Stimulated activated CD8-positive, alpha-beta memory T cell treated with anti-CD3 and anti-CD28 coated beads, Interleukin-15, amount 100 ng/mL, for 4 hours (primary cell): ENCODE measurements around the gene GNAO1.

ENCODE experiments used
- DNase-seq, 2 donors: peaks; one replicate each; pipeline ENCODE4 v3.0.0-alpha.2; 2020; ENCODE audit warnings: low read depth in 2 of 2

The GNAO1 gene

GRCh38 chr16:56348168-56349085, 157.1 kb downstream of the GNAO1 start:
- no peak for DNase-seq

- no peak for DNase-seq
Observed at GRCh38 chr16:56349086-56349415, 157.8 kb downstream of the GNAO1 start.

- no peak for DNase-seq
Observed at GRCh38 chr16:56349711-56350161, 158.4 kb downstream of the GNAO1 start.

GRCh38 chr16:56350491-56351405, 159.5 kb downstream of the GNAO1 start:
- DNase-seq: no peak

GRCh38 chr16:56351481-56351880, 160.2 kb downstream of the GNAO1 start:
- no peak for DNase-seq

GRCh38 chr16:56352351-56353053, 161.2 kb downstream of the GNAO1 start:
- DNase-seq: no peak

GRCh38 chr16:56353054-56353921, 162.0 kb downstream of the GNAO1 start:
- DNase-seq: no peak

GRCh38 chr16:56354016-56354415, 162.7 kb downstream of the GNAO1 start:
- DNase-seq: no peak

- no peak for DNase-seq
Observed at GRCh38 chr16:56354746-56355145, 163.5 kb downstream of the GNAO1 start.

- no peak for DNase-seq
Observed at GRCh38 chr16:56355221-56355620, 163.9 kb downstream of the GNAO1 start.

GRCh38 chr16:56355786-56356275, 164.5 kb downstream of the GNAO1 start:
- DNase-seq: no peak

GRCh38 chr16:56356276-56357240, 165.3 kb downstream of the GNAO1 start:
- peak; percentile 15 to 19 for DNase-seq

GRCh38 chr16:56357241-56357764, 166.0 kb downstream of the GNAO1 start:
- DNase-seq: no peak

GRCh38 chr16:56357765-56358322, 166.6 kb downstream of the GNAO1 start:
- DNase-seq: no peak

- no peak for DNase-seq
Observed at GRCh38 chr16:56360117-56361008, 169.1 kb downstream of the GNAO1 start.

GRCh38 chr16:56362057-56362655, 170.9 kb downstream of the GNAO1 start:
- DNase-seq: no peak

GRCh38 chr16:56362706-56363105, 171.4 kb downstream of the GNAO1 start:
- no peak for DNase-seq
